GM06990 (cell line): ENCODE results near the gene SSBP2.

Source experiments
- DNase-seq: peaks from one replicate; pipeline ENCODE4 v3.0.0-alpha.2; 2011; ENCODE audit not compliant: insufficient read length; ENCODE audit errors: extremely low read depth
- H3K27me3 ChIP-seq: replicated peaks from 2 replicates; pipeline ENCODE4 v1.6.0; 2011; ENCODE audit warnings: low read length; ENCODE audit not compliant: control insufficient read depth, insufficient read depth
- H3K36me3 ChIP-seq: 2 replicates; pipeline ENCODE4 v1.5.1; 2011; ENCODE audit warnings: low read length; ENCODE audit not compliant: control insufficient read depth, insufficient read depth
- H3K4me3 ChIP-seq: replicated peaks from 2 replicates; pipeline ENCODE4 v1.5.1; 2011; ENCODE audit warnings: low read depth, mild to moderate bottlenecking, control low read depth, low read length
- TF ChIP-seq, protein P1 (sequence below): IDR thresholded peaks from 2 replicates; pipeline ENCODE4 v1.5.1; 2011; ENCODE audit warnings: low read length, control low read depth, mild to moderate bottlenecking, inconsistent platforms; ENCODE audit not compliant: insufficient read depth, poor library complexity, severe bottlenecking

The SSBP2 gene

DNA sequence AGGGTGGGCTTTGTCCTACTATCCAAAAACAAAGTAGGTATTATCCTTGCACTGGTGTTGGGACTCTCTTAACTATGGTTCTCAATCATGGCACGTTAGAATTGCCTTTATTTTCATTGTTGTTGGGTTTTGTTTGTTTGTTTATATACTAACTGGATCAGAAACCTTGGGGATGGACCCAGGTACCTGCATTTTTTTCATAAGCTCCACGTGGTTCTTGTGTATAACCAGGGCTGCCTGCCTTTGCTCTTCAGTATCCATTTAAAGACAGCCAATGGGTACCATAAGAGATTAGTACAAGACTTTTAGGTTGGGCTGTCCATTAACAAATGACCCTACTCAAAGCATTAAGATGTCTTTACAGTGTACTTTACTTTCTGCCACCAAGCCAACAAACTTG lies 2.5 kb upstream of the SSBP2 start:
- no peak for DNase-seq
- Histone ChIP-seq H3K36me3 (no peaks in the 10 kb centered on the region), H3K4me3 (no peak overlapping the region), H3K27me3 (no peaks in the 10 kb centered on the region)
- TF ChIP-seq, protein P1, sequence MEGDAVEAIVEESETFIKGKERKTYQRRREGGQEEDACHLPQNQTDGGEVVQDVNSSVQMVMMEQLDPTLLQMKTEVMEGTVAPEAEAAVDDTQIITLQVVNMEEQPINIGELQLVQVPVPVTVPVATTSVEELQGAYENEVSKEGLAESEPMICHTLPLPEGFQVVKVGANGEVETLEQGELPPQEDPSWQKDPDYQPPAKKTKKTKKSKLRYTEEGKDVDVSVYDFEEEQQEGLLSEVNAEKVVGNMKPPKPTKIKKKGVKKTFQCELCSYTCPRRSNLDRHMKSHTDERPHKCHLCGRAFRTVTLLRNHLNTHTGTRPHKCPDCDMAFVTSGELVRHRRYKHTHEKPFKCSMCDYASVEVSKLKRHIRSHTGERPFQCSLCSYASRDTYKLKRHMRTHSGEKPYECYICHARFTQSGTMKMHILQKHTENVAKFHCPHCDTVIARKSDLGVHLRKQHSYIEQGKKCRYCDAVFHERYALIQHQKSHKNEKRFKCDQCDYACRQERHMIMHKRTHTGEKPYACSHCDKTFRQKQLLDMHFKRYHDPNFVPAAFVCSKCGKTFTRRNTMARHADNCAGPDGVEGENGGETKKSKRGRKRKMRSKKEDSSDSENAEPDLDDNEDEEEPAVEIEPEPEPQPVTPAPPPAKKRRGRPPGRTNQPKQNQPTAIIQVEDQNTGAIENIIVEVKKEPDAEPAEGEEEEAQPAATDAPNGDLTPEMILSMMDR = no peak

DNA sequence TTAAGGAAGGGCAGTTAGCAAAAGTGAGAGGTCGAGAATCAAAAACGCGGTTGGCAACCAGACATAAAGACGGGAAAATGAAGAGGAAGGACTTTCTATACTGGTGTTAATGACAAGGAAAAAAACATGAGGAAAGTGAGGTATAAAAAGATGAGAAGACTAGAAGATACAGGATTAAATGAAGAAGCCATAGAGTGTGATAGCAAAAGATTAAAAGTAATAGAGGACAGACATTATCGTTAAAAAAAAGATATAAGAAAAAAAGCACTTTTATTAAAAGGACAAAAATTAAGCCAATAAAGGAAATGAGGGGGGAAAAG lies 1.7 kb upstream of the SSBP2 start:
- no peak overlapping the region for H3K4me3 ChIP-seq
- H3K27me3 ChIP-seq = no peaks in the 10 kb centered on the region
- TF ChIP-seq, protein P1 = no peak
- DNase-seq = no peak
- H3K36me3 ChIP-seq = no peaks in the 10 kb centered on the region

- TF ChIP-seq, protein P1 = no peak
- DNase-seq = no peak
- H3K36me3 ChIP-seq = no peaks in the 10 kb centered on the region
- peak overlapping the region; percentile 74 for H3K4me3 ChIP-seq
- H3K27me3 ChIP-seq = no peaks in the 10 kb centered on the region
Observed at GRCh38 chr5:81751836-81752643, 1.1 kb upstream of the SSBP2 start.

- Histone ChIP-seq H3K36me3 (no peaks in the 10 kb centered on the region), H3K4me3 (peak overlapping the region; percentile 74), H3K27me3 (no peaks in the 10 kb centered on the region)
- DNase-seq = peak; percentile 56
- TF ChIP-seq, protein P1 = no peak
Observed at GRCh38 chr5:81750308-81751008, 439 bp downstream of the SSBP2 start.

- Histone ChIP-seq H3K27me3 (no peaks in the 10 kb centered on the region), H3K4me3 (peak overlapping the region; percentile 74), H3K36me3 (no peaks in the 10 kb centered on the region)
- DNase-seq = peak; percentile 89
- TF ChIP-seq, protein P1 = no peak
Observed at GRCh38 chr5:81749561-81750307, 1.2 kb downstream of the SSBP2 start.
